Mucosa of gallbladder (tissue), 1 donor: ENCODE data around the gene CYB561A3. TPM values are rescaled to one million over a fixed set of nuclear protein-coding genes. Genes with fewer than 3 reads are reported as not detected.

ENCODE experiments used
- DNase-seq: peaks from one replicate; pipeline ENCODE4 v3.0.0-alpha.2; 2020; ENCODE audit warnings: low spot score
- total RNA-seq: library from RNA; stranded (reverse); gene quantifications from one replicate; pipeline ENCODE4 v1.2.1, GENCODE V29; 2021
- donor health status: DM: no; HTN: no; CAD: no.

CYB561A3 gene
- total RNA-seq, 1 donor from 2014 or later: 44.8 TPM

DNA sequence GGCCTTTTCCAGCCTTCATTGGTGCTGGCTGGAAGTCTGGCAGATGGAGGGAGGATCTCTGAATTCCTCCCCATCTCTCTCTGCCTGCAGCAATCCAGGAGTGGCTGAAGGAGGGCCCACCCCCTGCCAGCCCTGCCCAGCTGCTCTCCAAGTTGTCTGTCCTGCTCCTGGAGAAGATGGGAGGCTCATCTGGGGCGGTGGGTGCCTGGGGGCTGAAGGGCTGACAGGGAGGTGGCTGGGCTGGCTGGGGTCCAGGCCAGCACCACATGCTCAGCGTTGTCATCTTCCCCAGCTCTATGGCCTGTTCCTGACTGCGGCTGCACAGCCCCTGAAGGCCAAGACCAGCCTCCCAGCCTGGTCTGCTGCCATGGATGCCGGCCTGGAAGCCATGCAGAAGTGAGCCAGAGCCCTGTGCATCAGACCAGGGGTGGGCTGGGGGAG lies 16.5 kb downstream of the CYB561A3 start:
- no peak for DNase-seq

DNA sequence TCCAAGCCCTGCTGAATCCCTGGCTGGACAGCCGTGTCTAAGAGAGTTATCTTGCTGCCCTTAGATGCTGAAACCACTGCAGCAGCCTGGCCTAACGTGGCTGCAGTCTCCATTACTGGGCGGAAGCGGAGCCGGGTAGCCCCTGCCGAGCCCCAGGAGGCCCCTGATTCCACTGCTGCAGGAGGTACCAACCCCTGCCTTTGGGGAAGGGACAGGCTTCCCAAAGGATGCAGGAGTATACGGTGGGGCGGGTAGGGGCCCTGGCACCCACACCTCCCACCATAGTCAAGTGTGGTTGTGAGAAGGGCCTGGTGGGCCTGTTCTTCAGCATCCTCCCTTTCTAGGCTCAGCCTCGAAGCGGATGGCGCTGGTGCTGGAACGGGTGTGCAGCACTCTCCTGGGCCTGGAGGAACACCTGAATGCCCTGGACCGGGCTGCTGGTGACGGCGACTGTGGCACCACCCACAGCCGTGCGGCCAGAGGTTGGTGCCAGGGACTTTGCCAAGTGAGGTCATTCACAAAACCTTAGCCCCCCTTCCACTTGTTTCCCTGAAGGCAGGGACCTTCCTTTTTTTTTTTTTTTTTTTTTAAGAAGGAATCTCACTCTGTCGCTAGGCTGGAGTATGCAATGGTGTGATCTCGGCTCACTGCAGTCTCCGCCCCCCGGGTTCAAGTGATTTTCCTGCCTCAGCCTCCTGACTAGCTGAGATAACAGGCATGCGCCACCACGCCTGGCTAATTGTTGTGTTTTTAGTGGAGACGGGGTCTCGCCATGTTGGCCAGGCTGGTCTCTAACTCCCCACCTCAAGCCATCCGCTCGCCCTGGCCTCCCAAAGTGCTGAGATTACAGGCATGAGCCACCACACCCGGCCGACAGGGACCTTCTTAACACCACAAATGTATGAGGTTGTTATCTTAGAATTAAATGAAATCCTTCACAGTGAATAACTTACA lies 17.6 kb downstream of the CYB561A3 start:
- DNase-seq: no peak

- DNase-seq: no peak
Observed at GRCh38 chr11:61342207-61342803, 19.4 kb downstream of the CYB561A3 start.

- DNase-seq: no peak
Observed at GRCh38 chr11:61341706-61342105, 20.0 kb downstream of the CYB561A3 start.

- DNase-seq: no peak
Observed at GRCh38 chr11:61340979-61341378, 20.7 kb downstream of the CYB561A3 start.

DNA sequence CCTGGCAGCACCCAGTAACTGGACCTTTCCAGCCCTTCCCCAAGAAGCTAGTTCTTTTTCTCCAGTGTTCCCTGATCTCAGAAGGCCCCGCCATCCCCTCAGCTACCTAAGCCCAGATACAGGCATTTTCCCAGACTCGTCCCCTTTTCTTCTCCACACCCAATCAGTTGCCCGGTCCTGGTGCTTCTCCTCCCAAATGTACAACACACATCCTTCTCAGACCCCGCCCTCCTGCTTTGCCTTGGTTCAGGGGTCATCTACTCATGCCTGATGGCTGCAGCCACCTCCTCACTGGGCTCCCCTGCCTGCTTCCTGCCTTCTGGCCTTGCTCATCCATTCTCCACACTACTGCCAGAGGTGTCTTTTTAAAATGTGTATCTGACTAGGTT lies 22.2 kb downstream of the CYB561A3 start:
- DNase-seq: no peak

- DNase-seq: no peak
Observed at GRCh38 chr11:61338783-61339489, 22.7 kb downstream of the CYB561A3 start.

GRCh38 chr11:61337706-61338470 lies 23.8 kb downstream of the CYB561A3 start:
- no peak for DNase-seq

DNA sequence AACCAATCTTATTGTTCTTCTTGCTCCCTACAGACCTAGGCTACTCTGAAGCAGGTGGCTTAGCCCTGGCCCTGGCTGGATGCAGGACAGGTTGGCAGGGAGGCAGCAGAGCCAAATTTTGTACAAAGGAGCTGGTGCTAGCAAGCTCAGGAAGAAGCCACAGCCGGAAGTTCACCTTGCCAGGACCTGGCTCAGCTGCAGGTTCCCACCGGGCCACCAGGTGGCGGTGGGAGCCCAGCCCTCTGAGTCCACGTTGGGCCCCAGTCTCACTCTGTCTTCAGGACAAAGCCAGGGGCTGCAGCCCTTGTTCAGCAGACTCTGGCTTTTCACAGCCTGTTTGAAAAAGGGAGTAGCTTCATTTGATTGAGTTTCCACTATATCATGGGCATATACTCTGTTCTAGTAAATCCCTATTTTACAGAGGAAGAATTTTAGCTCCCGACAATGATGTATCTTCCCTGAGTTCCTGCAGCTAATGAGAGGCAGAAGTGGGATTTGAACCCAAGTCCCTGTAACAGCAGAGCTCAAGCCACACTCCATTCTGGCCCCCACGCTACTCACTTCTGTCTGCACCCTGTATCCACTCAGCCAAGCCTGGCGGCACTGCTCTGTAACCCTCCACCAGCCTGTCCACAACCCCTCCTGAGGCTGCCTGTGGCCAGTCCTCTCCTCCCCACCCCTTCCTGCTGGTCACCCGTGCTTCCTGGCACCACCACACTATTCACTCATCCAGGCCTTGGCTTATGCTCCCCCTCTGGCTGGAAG lies 25.3 kb downstream of the CYB561A3 start:
- peak; percentile 83 for DNase-seq

GRCh38 chr11:61335355-61335710 lies 26.3 kb downstream of the CYB561A3 start:
- no peak for DNase-seq

DNA sequence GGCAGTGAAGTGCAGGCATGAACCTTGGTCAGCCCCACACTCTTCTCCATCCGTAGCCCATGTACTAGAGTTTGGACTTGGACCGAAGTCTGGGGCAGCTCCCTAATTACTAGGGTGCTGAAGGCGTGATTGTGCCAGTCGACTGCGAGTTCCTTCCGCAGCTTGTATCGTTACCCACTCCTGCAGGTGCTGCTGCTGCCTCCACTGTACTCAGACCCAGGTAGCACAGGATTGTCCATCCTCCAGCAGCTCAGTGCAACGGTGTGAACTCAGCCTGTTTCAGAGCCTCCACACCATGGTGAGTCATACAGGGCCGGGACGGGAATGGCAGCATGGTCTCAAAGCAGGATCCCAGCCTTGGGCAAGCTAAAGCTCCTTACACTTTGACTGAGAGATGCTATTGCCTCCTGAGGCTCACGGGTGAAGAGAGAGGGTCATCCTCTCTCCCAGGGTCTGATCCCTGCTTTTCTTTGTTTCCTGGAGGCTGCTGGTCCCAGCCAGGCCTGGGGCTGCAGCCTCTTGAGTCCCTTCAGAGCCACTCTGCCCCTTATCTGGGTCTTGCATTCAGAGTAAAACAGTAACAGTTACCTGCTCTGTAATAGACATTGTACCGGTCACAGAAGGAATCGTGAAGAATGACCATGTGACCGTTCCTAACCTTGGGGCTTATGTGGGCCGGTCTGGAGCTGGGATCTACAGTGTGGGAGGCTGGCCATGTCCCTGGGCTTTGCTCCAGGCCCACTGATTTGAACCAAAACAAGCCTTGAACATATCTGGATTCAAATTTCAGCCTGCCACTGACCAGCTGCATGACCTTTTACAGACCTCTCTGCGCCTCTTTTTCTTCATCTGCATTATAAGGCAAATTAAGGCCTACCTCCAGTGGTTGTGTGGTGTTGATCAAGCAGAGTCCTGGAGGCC lies 27.0 kb downstream of the CYB561A3 start:
- DNase-seq: no peak

GRCh38 chr11:61333550-61334433 lies 27.9 kb downstream of the CYB561A3 start:
- no peak for DNase-seq

DNA sequence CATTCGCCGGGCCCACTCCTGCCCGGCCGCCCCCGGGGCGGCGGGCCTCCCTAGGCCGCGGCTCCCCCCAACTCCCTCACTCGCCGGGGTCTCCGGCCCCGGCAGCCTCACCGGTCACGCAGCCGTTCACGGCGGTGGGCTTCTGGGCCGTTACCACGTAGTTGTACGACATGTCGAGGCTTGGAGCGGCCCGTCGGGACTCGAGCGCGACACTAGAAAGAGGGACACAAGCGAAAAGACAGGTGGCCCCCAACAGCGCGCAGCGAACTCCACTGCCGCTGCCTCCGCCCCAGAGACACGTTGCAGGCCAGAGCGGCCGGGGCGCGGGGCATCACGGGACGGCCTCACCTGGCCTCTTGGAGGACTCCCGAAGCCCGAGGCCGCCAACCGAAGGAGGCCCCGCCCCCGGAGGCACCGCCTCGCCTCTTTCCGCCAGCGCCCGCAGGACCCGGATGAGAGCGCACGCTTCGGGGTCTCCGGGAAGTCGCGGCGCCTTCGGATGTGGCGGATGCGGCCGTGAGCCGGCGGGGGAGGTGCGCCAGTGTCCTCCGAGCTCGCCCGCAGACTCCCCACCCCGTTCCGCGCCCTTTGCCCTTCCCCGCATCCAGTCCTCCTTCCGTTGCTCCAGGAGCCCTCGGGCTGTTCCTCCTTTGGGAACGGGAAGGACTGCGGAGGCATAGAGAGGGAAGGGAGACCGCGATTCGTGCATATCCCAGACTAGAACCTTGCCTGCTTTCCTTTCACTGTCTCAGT lies 28.7 kb downstream of the CYB561A3 start, which contains the start of the genes DDB1 and TKFC:
TSS of gene DDB1 (minus strand) at position 309 of the 753 bp plus-strand sequence. CDS start at position 172, 137 bp downstream.
TSS of gene TKFC (plus strand) at position 432 of the 753 bp plus-strand sequence. CDS start 1,501 bp downstream, outside the sequence.
- peak; percentile 95 for DNase-seq

DNA sequence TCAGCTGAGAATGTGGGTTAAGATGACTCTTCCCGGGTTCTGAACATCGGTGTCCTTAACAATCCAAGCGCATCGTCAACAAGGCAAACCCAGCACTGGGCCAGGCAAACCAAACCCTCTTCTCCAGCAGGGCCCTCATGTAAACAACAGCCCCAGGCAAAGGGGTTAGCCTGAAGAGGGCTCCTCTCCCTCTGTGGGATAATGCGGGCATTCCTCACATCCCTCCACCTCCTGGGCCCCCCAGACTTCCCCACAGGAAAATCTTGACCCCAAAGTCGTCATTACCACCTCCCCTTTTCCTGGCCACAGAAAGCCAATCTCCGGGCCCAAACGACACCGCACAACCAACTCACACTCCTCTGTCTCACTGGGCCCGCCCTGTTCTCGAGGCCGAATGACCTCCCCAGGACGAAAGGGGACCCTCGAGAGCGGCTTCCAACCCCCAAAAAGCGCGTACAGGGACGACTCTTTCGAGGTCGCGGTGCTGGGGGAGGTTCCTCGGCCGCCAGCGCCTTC lies 29.3 kb downstream of the CYB561A3 start:
- DNase-seq: no peak

DNA sequence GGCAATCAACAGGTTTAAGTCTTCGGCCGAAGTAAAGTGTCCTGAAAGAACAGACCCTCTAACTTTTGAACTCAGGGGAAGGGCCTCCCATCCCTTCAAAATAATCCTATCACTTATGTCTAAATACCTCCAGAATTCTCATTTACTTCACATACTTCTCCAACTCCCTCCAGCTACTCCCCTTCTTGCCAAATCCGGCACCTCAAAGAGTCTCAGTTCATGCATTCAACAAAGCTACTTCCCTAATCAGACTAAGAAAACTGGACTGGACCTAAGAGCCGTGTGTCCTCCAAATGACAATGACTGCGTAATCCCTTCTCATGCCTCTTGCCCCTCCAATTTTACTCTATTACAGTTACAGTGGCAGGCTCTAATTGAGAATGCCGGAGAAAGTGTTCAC lies 30.0 kb downstream of the CYB561A3 start:
- no peak for DNase-seq

- DNase-seq: no peak
Observed at GRCh38 chr11:61329871-61330270, 31.8 kb downstream of the CYB561A3 start.

GRCh38 chr11:61328351-61328750 lies 33.3 kb downstream of the CYB561A3 start:
- no peak for DNase-seq

GRCh38 chr11:61327669-61328071 lies 34.0 kb downstream of the CYB561A3 start:
- DNase-seq: no peak
